ENCODE data around the gene CASTOR1. TPM values are rescaled to one million over a fixed set of nuclear protein-coding genes. Genes with fewer than 3 reads are reported as not detected.

CASTOR1 gene
- polyA plus RNA-seq, 1 experiment, result 12.0 TPM

DNA sequence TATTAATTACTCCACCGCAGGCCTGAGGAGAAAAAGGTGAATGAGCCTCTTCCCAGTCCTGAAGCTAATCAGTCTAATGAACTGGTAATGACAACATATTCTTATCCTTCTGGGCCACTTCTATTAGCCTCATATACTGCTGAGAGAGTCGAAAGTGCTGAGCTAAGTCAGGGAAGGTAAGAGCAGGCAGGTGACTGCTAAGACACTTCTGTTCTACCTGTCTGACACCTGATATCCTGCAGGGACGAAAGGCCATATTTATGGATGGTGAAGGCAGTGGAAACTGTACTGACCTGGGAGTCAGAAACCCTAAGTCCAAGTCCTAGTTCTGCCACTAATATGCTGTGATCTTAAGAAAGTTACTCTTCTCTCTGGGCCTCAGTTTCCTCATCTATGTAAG, 33.9 kb upstream of the CASTOR1 start:
- TF ChIP-seq, protein P1, sequence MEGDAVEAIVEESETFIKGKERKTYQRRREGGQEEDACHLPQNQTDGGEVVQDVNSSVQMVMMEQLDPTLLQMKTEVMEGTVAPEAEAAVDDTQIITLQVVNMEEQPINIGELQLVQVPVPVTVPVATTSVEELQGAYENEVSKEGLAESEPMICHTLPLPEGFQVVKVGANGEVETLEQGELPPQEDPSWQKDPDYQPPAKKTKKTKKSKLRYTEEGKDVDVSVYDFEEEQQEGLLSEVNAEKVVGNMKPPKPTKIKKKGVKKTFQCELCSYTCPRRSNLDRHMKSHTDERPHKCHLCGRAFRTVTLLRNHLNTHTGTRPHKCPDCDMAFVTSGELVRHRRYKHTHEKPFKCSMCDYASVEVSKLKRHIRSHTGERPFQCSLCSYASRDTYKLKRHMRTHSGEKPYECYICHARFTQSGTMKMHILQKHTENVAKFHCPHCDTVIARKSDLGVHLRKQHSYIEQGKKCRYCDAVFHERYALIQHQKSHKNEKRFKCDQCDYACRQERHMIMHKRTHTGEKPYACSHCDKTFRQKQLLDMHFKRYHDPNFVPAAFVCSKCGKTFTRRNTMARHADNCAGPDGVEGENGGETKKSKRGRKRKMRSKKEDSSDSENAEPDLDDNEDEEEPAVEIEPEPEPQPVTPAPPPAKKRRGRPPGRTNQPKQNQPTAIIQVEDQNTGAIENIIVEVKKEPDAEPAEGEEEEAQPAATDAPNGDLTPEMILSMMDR (IDR thresholded peaks at IDR 0.05; ENCODE audit: low read depth, low read length), result no peak
- ChIA-PET POLR2A (interaction anchor here (0.8 to 0.9 kb wide), 2 partner anchors 12 to 34 kb away, joined by 3 to 10 read pairs; partner anchors contain the start of gene CASTOR1), CTCF (interaction anchor here (0.6 to 7.0 kb wide), 3 partner anchors 35 to 265 kb away, joined by 3 to 44 read pairs (median 6); partner anchors contain the start of gene CASTOR1)
- Histone ChIP-seq H3K27me3 (ENCODE audit: control insufficient read depth, insufficient read depth, low read length) (no peaks in the 10 kb centered on the region), H3K9me3 (ENCODE audit: control insufficient read depth, insufficient read depth, low read length) (no peaks in the 10 kb centered on the region), H3K4me3 (ENCODE audit: low read depth, low read length) (no peak overlapping the region), H3K27ac (ENCODE audit: low read depth, low read length) (no peak overlapping the region)
- DNase-seq (ENCODE audit: low read depth, low spot score), result no peak

- TF ChIP-seq, protein P1 (IDR thresholded peaks at IDR 0.05; ENCODE audit: low read depth, low read length), result no peak
- CTCF ChIA-PET, result interaction anchor here (2.4 kb wide), 1 partner anchor 34 kb away, joined by 7 read pairs; no protein-coding TSS in a partner anchor
- POLR2A ChIA-PET, result interaction anchor here (0.8 kb wide), 1 partner anchor 9 kb away, joined by 3 read pairs; no protein-coding TSS in a partner anchor
- Histone ChIP-seq H3K27ac (ENCODE audit: low read depth, low read length) (no peak overlapping the region), H3K4me3 (ENCODE audit: low read depth, low read length) (no peak overlapping the region), H3K9me3 (ENCODE audit: control insufficient read depth, insufficient read depth, low read length) (no peaks in the 10 kb centered on the region), H3K27me3 (ENCODE audit: control insufficient read depth, insufficient read depth, low read length) (no peaks in the 10 kb centered on the region)
- DNase-seq (ENCODE audit: low read depth, low spot score), result no peak
Measured at GRCh38 chr22:30321461-30321860, 32.2 kb upstream of the CASTOR1 start.

- H3K27me3 ChIP-seq (ENCODE audit: control insufficient read depth, insufficient read depth, low read length), result no peaks in the 10 kb centered on the region
- no peaks in the 10 kb centered on the region for H3K9me3 ChIP-seq (ENCODE audit: control insufficient read depth, insufficient read depth, low read length)
- ChIA-PET CTCF (interaction anchor here (2.4 to 4.4 kb wide), 2 partner anchors 32 kb away, joined by 7 to 15 read pairs; partner anchors contain the start of gene CASTOR1), POLR2A (no interaction called here)
- TF ChIP-seq, protein P1 (IDR thresholded peaks at IDR 0.05; ENCODE audit: low read depth, low read length), result no peak
- no peak overlapping the region for H3K27ac ChIP-seq (ENCODE audit: low read depth, low read length)
- DNase-seq (ENCODE audit: low read depth, low spot score), result no peak
- H3K4me3 ChIP-seq (ENCODE audit: low read depth, low read length), result no peak overlapping the region
Measured at GRCh38 chr22:30320021-30320556, 30.8 kb upstream of the CASTOR1 start.

DNA sequence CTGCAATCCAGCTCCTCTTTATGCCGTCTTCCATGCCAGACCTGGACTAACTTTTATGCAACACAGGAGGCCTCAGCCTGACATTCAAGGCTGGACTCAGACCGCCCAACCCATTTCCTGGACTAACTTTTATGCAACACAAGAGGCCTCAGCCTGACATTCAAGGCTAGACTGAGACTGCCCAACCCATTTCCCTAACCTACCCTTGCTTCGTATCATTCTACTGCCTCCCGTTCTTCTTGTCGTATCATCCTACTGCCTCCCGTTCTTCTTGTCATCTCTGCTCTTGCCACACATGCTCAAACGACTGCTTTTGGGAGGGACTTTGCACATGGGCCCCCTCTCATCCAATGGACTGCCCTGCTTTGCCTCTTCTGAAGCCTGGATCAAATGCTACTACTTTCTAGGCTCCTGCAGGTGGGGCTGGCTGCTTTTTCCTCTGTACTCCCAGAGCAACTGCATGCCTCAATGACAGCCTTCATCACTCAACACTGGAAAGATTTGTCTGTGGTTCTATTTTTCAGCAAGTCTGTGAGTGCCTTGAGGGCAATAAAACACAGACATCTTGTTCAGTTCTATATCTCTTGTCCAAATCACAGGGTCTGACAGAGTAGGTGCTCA, 29.6 kb upstream of the CASTOR1 start:
- DNase-seq (ENCODE audit: low read depth, low spot score), result no peak
- no peaks in the 10 kb centered on the region for H3K27me3 ChIP-seq (ENCODE audit: control insufficient read depth, insufficient read depth, low read length)
- ChIA-PET POLR2A (no interaction called here), CTCF (interaction anchor here (4.4 kb wide), 1 partner anchor 31 kb away, joined by 15 read pairs; the partner anchor contains the start of gene CASTOR1)
- no peaks in the 10 kb centered on the region for H3K9me3 ChIP-seq (ENCODE audit: control insufficient read depth, insufficient read depth, low read length)
- TF ChIP-seq, protein P1 (IDR thresholded peaks at IDR 0.05; ENCODE audit: low read depth, low read length), result no peak
- no peak overlapping the region for H3K4me3 ChIP-seq (ENCODE audit: low read depth, low read length)
- H3K27ac ChIP-seq (ENCODE audit: low read depth, low read length), result no peak overlapping the region

GRCh38 chr22:30317778-30318177, 28.5 kb upstream of the CASTOR1 start:
- TF ChIP-seq, protein P1 (IDR thresholded peaks at IDR 0.05; ENCODE audit: low read depth, low read length), result no peak
- no peak overlapping the region for H3K4me3 ChIP-seq (ENCODE audit: low read depth, low read length)
- DNase-seq (ENCODE audit: low read depth, low spot score), result no peak
- ChIA-PET CTCF (interaction anchor here (4.4 kb wide), 1 partner anchor 30 kb away, joined by 15 read pairs; the partner anchor contains the start of gene CASTOR1), POLR2A (interaction anchor here (1.1 kb wide), 1 partner anchor 33 kb away, joined by 3 read pairs; no protein-coding TSS in a partner anchor)
- no peaks in the 10 kb centered on the region for H3K27me3 ChIP-seq (ENCODE audit: control insufficient read depth, insufficient read depth, low read length)
- no peak overlapping the region for H3K27ac ChIP-seq (ENCODE audit: low read depth, low read length)
- no peaks in the 10 kb centered on the region for H3K9me3 ChIP-seq (ENCODE audit: control insufficient read depth, insufficient read depth, low read length)
